Esophagus muscularis mucosa (tissue), 4 donors: ENCODE data around the gene IFITM2. TPM values are rescaled to one million over a fixed set of nuclear protein-coding genes. Genes with fewer than 3 reads are reported as not detected.
"Not testable (repeated sequence)": the region's sequence is repeated elsewhere in the genome, so short reads cannot be mapped to it uniquely, and the experiment has no call there.

Experiments
- DNase-seq: peaks from one replicate; pipeline ENCODE4 v3.0.0-alpha.2; 2017; ENCODE audit errors: extremely low spot score
- H3K27ac ChIP-seq, 4 donors: fragments of 200-600 bp; sonication (generic); replicated peaks in 1 of 4; 1 replicate in 3 of 4; 2 replicates in 1 of 4; pipeline ENCODE4 v1.5.1; 2016 to 2019; ENCODE audit warnings: mild to moderate bottlenecking in 1 of 4
- H3K27me3 ChIP-seq, 4 donors: fragments of 200-600 bp; sonication (generic); one replicate each; pipeline versions ENCODE4 v1.5.1 to v1.6.0; 2016 to 2019
- H3K36me3 ChIP-seq, 4 donors: fragments of 200-600 bp; sonication (generic); one replicate each; pipeline ENCODE4 v1.5.1; 2016 to 2019
- H3K4me1 ChIP-seq, 4 donors: fragments of 200-600 bp; sonication (generic); one replicate each; pipeline ENCODE4 v1.5.1; 2016 to 2019
- H3K4me3 ChIP-seq, 4 donors: fragments of 200-600 bp; sonication (generic); 1 replicate in 2 of 4; 2 replicates in 2 of 4; pipeline ENCODE4 v1.5.1; 2016 to 2019; ENCODE audit warnings: mild to moderate bottlenecking in 4 of 4, moderate library complexity in 1 of 4
- H3K9me3 ChIP-seq, 4 donors: fragments of 200-600 bp; sonication (generic); 1 replicate in 3 of 4; 2 replicates in 1 of 4; pipeline ENCODE4 v1.5.1; 2016 to 2019
- EP300 ChIP-seq: sonication (generic); formaldehyde crosslinking; IDR thresholded peaks from one replicate; pipeline ENCODE4 v1.6.1; 2017; ENCODE audit warnings: antibody characterized with exemption
- POLR2A ChIP-seq: fragments of 450-650 bp; IDR thresholded peaks from one replicate; pipeline ENCODE4 v1.6.1; 2017; ENCODE audit warnings: antibody characterized with exemption, moderate library complexity, mild to moderate bottlenecking, low read depth
- POLR2AphosphoS5 ChIP-seq, 2 donors: sonication (generic); formaldehyde crosslinking; IDR thresholded peaks; one replicate each; pipeline ENCODE4 v1.6.1; 2017; ENCODE audit warnings: antibody characterized with exemption in 2 of 2
- WGBS: methylation state at CpG from one replicate; pipeline ENCODE4 v1.1.5; 2018; 5-methylcytosine and 5-hydroxymethylcytosine counted together
- intact Hi-C: fragments of 100-400 bp; cut with DNase I; formaldehyde crosslinking; loops from one replicate; pipeline ENCODE4 v1.15.1; 2023
- total RNA-seq, 4 donors: library from RNA; depleted of rRNA; stranded (reverse); fragments of >200 nt; gene quantifications; one replicate each; pipeline versions ENCODE4 v1.1.0 to v1.2.1, GENCODE V29; 2016
- TF ChIP-seq, protein P1 (sequence below), 3 experiments: fragments of 200-600 bp in 2 of 3; fragments of 450-650 bp in 1 of 3; sonication (generic) in 2 of 3; IDR thresholded peaks; one replicate each; pipeline ENCODE4 v1.5.1; 2017 to 2019; ENCODE audit warnings: antibody characterized with exemption in 3 of 3, mild to moderate bottlenecking in 2 of 3, moderate library complexity in 1 of 3

The IFITM2 gene
- total RNA-seq, 4 donors from 2014 or later, result 92.2 to 235 (median 194) TPM

- Histone ChIP-seq H3K9me3 (peaks cover 0 to 4% (median 0%) of the 10 kb centered on the region in 4 donors), H3K4me3 (peak overlapping the region; percentile 23 to 52 (median 36)), H3K36me3 (no peaks in the 10 kb centered on the region), H3K27me3 (peaks cover 0 to 30% (median 0%) of the 10 kb centered on the region in 4 donors), H3K27ac (peak overlapping the region; percentile 64 to 70 (median 66)), H3K4me1 (peaks cover 0 to 10% (median 8%) of the 10 kb centered on the region in 4 donors)
- DNase-seq, result no peak
- 46% methylated on average over 15 of the region's 18 CpGs for WGBS
- TF ChIP-seq, protein P1, sequence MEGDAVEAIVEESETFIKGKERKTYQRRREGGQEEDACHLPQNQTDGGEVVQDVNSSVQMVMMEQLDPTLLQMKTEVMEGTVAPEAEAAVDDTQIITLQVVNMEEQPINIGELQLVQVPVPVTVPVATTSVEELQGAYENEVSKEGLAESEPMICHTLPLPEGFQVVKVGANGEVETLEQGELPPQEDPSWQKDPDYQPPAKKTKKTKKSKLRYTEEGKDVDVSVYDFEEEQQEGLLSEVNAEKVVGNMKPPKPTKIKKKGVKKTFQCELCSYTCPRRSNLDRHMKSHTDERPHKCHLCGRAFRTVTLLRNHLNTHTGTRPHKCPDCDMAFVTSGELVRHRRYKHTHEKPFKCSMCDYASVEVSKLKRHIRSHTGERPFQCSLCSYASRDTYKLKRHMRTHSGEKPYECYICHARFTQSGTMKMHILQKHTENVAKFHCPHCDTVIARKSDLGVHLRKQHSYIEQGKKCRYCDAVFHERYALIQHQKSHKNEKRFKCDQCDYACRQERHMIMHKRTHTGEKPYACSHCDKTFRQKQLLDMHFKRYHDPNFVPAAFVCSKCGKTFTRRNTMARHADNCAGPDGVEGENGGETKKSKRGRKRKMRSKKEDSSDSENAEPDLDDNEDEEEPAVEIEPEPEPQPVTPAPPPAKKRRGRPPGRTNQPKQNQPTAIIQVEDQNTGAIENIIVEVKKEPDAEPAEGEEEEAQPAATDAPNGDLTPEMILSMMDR (IDR thresholded peaks at IDR 0.05), result no peak
- TF ChIP-seq POLR2AphosphoS5 (IDR thresholded peaks at IDR 0.05) (peak in 1 of 2 donors; percentile 18), EP300 (no peak)
- intact Hi-C loops, result no loop called here
These were observed 40.1 kb upstream of the IFITM2 start for GRCh38 chr11:267491-267994.

DNA sequence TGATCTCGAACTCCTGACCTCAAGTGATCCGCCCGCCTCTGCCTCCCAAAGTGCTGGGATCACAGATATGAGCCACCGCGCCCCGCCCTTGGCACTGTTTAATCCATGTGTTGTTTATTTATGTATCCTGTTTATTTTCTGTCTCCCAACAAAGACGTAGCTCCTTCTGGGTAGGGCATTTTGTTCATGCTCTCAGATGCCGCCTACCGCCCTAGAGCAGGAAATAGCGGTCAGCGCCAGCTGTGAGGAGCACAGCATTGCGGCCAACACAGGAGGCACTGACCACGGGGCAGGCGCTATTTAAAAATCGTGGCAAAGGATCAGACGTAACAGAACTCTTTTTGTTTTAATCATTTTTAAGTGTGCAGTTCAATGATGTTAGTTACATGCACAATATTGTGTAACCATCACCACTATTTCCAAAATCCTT, 38.9 kb upstream of the IFITM2 start:
- WGBS, result 55% methylated on average over 16 of the region's 16 CpGs
- DNase-seq, intact Hi-C loops, H3K36me3 ChIP-seq, H3K9me3 ChIP-seq: not testable (repeated sequence)
- Histone ChIP-seq H3K4me3 (peak overlapping the region in 3 of 4 donors; percentile 23 to 52 (median 36)), H3K4me1 (peaks cover 0 to 10% (median 8%) of the 10 kb centered on the region in 4 donors), H3K27me3 (peaks cover 0 to 33% (median 0%) of the 10 kb centered on the region in 4 donors), H3K27ac (peak overlapping the region; percentile 64 to 70 (median 66))
- TF ChIP-seq POLR2AphosphoS5 (IDR thresholded peaks at IDR 0.05), result peak in 1 of 2 donors; percentile 5
- TF ChIP-seq, protein P1 (IDR thresholded peaks at IDR 0.05), result peak in 1 of 3 experiments; percentile 14

DNA sequence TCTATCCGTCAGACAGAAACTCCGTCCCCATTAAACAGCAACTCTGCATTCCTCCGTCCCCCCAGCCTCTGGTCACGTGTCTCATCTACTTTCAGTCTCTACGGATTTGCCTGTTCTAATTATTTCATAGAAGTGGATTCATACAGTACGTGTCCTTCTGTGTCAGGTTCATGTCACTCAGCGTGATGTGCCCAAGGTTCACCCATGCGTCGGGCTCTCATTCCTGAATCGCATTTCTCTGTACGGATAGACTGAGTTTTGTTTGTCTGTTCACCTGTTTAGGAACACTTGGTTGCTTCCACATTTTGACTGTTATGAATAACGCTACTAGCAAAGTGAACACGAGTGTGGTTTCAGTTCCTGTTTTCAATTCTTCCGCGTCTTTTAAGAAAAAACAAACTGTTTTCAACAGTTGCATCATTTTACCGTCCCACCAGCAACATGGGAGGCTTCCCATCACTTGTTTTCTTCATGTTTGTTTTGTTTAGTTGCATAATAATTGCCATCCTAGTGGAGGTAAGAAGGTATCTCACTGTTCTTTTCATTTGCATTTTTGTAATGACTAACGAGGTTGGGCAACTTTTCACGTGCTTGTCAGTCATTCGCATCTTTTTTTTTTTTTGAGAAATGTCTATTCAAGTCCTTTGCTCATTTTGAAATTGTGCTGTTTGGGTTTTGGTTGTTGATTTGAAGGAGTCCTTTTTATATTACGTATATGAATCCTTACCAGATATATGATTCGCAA, 38.3 kb upstream of the IFITM2 start:
- Histone ChIP-seq H3K4me3 (peak overlapping the region in 3 of 4 donors; percentile 23 to 52 (median 36)), H3K27me3 (peaks cover 0 to 33% (median 0%) of the 10 kb centered on the region in 4 donors), H3K9me3 (peaks cover 0 to 4% (median 0%) of the 10 kb centered on the region in 4 donors), H3K36me3 (no peaks in the 10 kb centered on the region), H3K4me1 (peaks cover 0 to 10% (median 8%) of the 10 kb centered on the region in 4 donors), H3K27ac (peak overlapping the region in 3 of 4 donors; percentile 65 to 70 (median 66))
- intact Hi-C loops, result no loop called here
- 50% methylated on average over 21 of the region's 21 CpGs for WGBS
- no peak for DNase-seq
- TF ChIP-seq, protein P1 (IDR thresholded peaks at IDR 0.05), result no peak
- TF ChIP-seq POLR2AphosphoS5 (IDR thresholded peaks at IDR 0.05) (peak in 1 of 2 donors; percentile 17), EP300 (peak; percentile 37), POLR2A (no peak)

GRCh38 chr11:270451-271318, 36.9 kb upstream of the IFITM2 start:
- Histone ChIP-seq H3K36me3 (no peaks in the 10 kb centered on the region), H3K9me3 (peaks cover 0 to 4% (median 0%) of the 10 kb centered on the region in 4 donors), H3K27me3 (peaks cover 0 to 33% (median 0%) of the 10 kb centered on the region in 4 donors), H3K4me3 (no peak overlapping the region), H3K27ac (peak overlapping the region in 3 of 4 donors; percentile 26 to 39 (median 34)), H3K4me1 (peaks cover 0 to 10% (median 8%) of the 10 kb centered on the region in 4 donors)
- TF ChIP-seq POLR2AphosphoS5 (IDR thresholded peaks at IDR 0.05) (no peak), POLR2A (no peak), EP300 (no peak)
- TF ChIP-seq, protein P1 (IDR thresholded peaks at IDR 0.05), result no peak
- WGBS, result 78% methylated on average over 17 of the region's 18 CpGs
- no peak for DNase-seq
- intact Hi-C loops, result no loop called here
